ENCODE results near the gene TMEM63C.

TMEM63C gene

GRCh38 chr14:77284066-77284465 is 102.5 kb downstream of the TMEM63C start:
- TF ChIP-seq BACH2 (CRISPR knock-in tag; IDR thresholded peaks at IDR 0.05; ENCODE audit: borderline replicate concordance), result no peak
- TF ChIP-seq ZNF70 (CRISPR knock-in tag; IDR thresholded peaks at IDR 0.05), result no peak
- no peak for TF ChIP-seq SNAI2 (CRISPR knock-in tag; IDR thresholded peaks at IDR 0.05)
- TF ChIP-seq ISL1 (CRISPR knock-in tag; IDR thresholded peaks at IDR 0.05), result no peak
- TF ChIP-seq PPARA (CRISPR knock-in tag; IDR thresholded peaks at IDR 0.05; ENCODE audit: borderline replicate concordance), result no peak
- no peak for TF ChIP-seq PATZ1 (CRISPR knock-in tag; IDR thresholded peaks at IDR 0.05; ENCODE audit: borderline replicate concordance)
- no peak for TF ChIP-seq OSR1 (CRISPR knock-in tag; IDR thresholded peaks at IDR 0.05)
- no peak for TF ChIP-seq TCF4 (CRISPR knock-in tag; IDR thresholded peaks at IDR 0.05; ENCODE audit: borderline replicate concordance)
- TF ChIP-seq ZNF8 (CRISPR knock-in tag; IDR thresholded peaks at IDR 0.05), result no peak
- TF ChIP-seq TSHZ2 (CRISPR knock-in tag; IDR thresholded peaks at IDR 0.05), result no peak
- no peak for TF ChIP-seq CSDC2 (CRISPR knock-in tag; IDR thresholded peaks at IDR 0.05)
- no peak for TF ChIP-seq CREB5 (CRISPR knock-in tag; IDR thresholded peaks at IDR 0.05; ENCODE audit: low read depth)
- no peak for TF ChIP-seq CSRNP3 (CRISPR knock-in tag; IDR thresholded peaks at IDR 0.05)
- TF ChIP-seq ZFP3 (CRISPR knock-in tag; IDR thresholded peaks at IDR 0.05), result no peak
- TF ChIP-seq ZC3H10 (CRISPR knock-in tag; IDR thresholded peaks at IDR 0.05), result no peak
- no peak for TF ChIP-seq RARB (CRISPR knock-in tag; IDR thresholded peaks at IDR 0.05)
- no peak for TF ChIP-seq ESRRG (CRISPR knock-in tag; IDR thresholded peaks at IDR 0.05)
- TF ChIP-seq GLIS3 (CRISPR knock-in tag; IDR thresholded peaks at IDR 0.05), result no peak
- TF ChIP-seq ZNF565 (CRISPR knock-in tag; conservative IDR thresholded peaks at IDR 0.05; ENCODE audit: low read depth), result no peak
- TF ChIP-seq ARNTL (CRISPR knock-in tag; IDR thresholded peaks at IDR 0.05; ENCODE audit: borderline replicate concordance, low read depth), result no peak
- ATAC-seq, result no peak

- ATAC-seq, result no peak
- TF ChIP-seq TOX (CRISPR knock-in tag; IDR thresholded peaks at IDR 0.05; ENCODE audit: borderline replicate concordance), result no peak
- no peak for TF ChIP-seq ARNTL (CRISPR knock-in tag; IDR thresholded peaks at IDR 0.05; ENCODE audit: borderline replicate concordance, low read depth)
- TF ChIP-seq GLIS3 (CRISPR knock-in tag; IDR thresholded peaks at IDR 0.05), result no peak
- no peak for TF ChIP-seq ZC3H10 (CRISPR knock-in tag; IDR thresholded peaks at IDR 0.05)
- no peak for TF ChIP-seq RARB (CRISPR knock-in tag; IDR thresholded peaks at IDR 0.05)
- TF ChIP-seq ZNF8 (CRISPR knock-in tag; IDR thresholded peaks at IDR 0.05), result no peak
- TF ChIP-seq TSHZ2 (CRISPR knock-in tag; IDR thresholded peaks at IDR 0.05), result no peak
These were observed 102.9 kb downstream of the TMEM63C start for GRCh38 chr14:77284466-77284865.
